Stomach (tissue), 4 donors: Measurements from ENCODE around the gene TBC1D16.

Experiments
- POLR2A ChIP-seq, 4 donors: fragments of 450-650 bp; IDR thresholded peaks; one replicate each; pipeline ENCODE4 v1.6.1; 2016; ENCODE audit warnings: antibody characterized with exemption in 4 of 4, control low read depth in 2 of 4, mild to moderate bottlenecking in 1 of 4, moderate library complexity in 1 of 4
- POLR2AphosphoS5 ChIP-seq, 3 donors: sonication (generic); formaldehyde crosslinking; IDR thresholded peaks; one replicate each; pipeline ENCODE4 v1.6.1; 2016; ENCODE audit warnings: antibody characterized with exemption in 3 of 3

- TF ChIP-seq POLR2A (IDR thresholded peaks at IDR 0.05) (no peak), POLR2AphosphoS5 (IDR thresholded peaks at IDR 0.05) (no peak)
These were observed 138.2 kb downstream of the TBC1D16 start for GRCh38 chr17:79897243-79898063.
